GM10248 (cell line): ENCODE measurements around the gene SAP30BP.

Experiments
- CTCF ChIA-PET: fragments of 300-600 bp; sonication (Branson Sonifier 250); formaldehyde crosslinking; extraction: SDS; loops from one replicate; lab custom pipeline; 2021; ENCODE audit warnings: antibody characterized with exemption; lab: Yijun Ruan, JAX
- POLR2A ChIA-PET: fragments of 350-650 bp; sonication (Branson Sonifier 250); formaldehyde crosslinking; extraction: SDS; loops from one replicate; lab custom pipeline; 2020; ENCODE audit warnings: antibody characterized with exemption; lab: Yijun Ruan, JAX
- DNase-seq: peaks from one replicate; pipeline ENCODE4 v3.0.0; 2012; ENCODE audit errors: extremely low spot score
- CTCF ChIP-seq: IDR thresholded peaks from 2 replicates; pipeline ENCODE4 v1.5.1; 2012; ENCODE audit warnings: mild to moderate bottlenecking, low read depth; ENCODE audit errors: extremely low read depth, missing control alignments, control extremely low read depth

The SAP30BP gene

GRCh38 chr17:75751676-75752404 lies 84.7 kb downstream of the SAP30BP start:
- ChIA-PET POLR2A (no interaction called here), CTCF (interaction anchor here (1.0 to 18.5 kb wide), 22 partner anchors 8 to 323 kb away, joined by 3 to 856 read pairs (median 16); partner anchors contain the start of genes GALK1, RECQL5, SAP30BP and SMIM5)
- DNase-seq: no peak
- no peak for TF ChIP-seq CTCF

GRCh38 chr17:75752405-75752709 lies 85.2 kb downstream of the SAP30BP start:
- ChIA-PET POLR2A (interaction anchor here (0.8 to 3.2 kb wide), 2 partner anchors 23 to 90 kb away, joined by 3 to 21 read pairs; no protein-coding TSS in a partner anchor), CTCF (interaction anchor here (1.1 to 18.5 kb wide), 24 partner anchors 12 to 474 kb away, joined by 3 to 856 read pairs (median 12); partner anchors contain the start of genes GALK1, RECQL5, SAP30BP and SMIM5)
- no peak for TF ChIP-seq CTCF
- DNase-seq: no peak

GRCh38 chr17:75752802-75753513 lies 85.8 kb downstream of the SAP30BP start:
- ChIA-PET CTCF (interaction anchor here (0.7 to 18.5 kb wide), 74 partner anchors 8 to 475 kb away, joined by 3 to 856 read pairs (median 6); partner anchors contain the start of genes GALK1, MYO15B, RECQL5 and SAP30BP), POLR2A (interaction anchor here (0.6 to 3.2 kb wide), 5 partner anchors 22 to 185 kb away, joined by 3 to 21 read pairs (median 3); no protein-coding TSS in a partner anchor)
- TF ChIP-seq CTCF: peak; percentile 50
- DNase-seq: peak; percentile 65

GRCh38 chr17:75753514-75754377 lies 86.6 kb downstream of the SAP30BP start:
- CTCF ChIA-PET: interaction anchor here (0.7 to 18.5 kb wide), 74 partner anchors 9 to 475 kb away, joined by 3 to 856 read pairs (median 6); partner anchors contain the start of genes GALK1, MYO15B, RECQL5 and SAP30BP
- POLR2A ChIA-PET: interaction anchor here (1.0 to 3.2 kb wide), 3 partner anchors 21 to 32 kb away, joined by 3 to 21 read pairs (median 10); no protein-coding TSS in a partner anchor

More at GRCh38 chr17:75753514-75754377, 86.6 kb downstream of the SAP30BP start:
- peak; percentile 91 for DNase-seq
- peak; percentile 87 for TF ChIP-seq CTCF
